ENCODE results near the gene TMEM229A.
"Not testable (repeated sequence)": the region's sequence is repeated elsewhere in the genome, so short reads cannot be mapped to it uniquely, and the experiment has no call there.

Gene TMEM229A

DNA sequence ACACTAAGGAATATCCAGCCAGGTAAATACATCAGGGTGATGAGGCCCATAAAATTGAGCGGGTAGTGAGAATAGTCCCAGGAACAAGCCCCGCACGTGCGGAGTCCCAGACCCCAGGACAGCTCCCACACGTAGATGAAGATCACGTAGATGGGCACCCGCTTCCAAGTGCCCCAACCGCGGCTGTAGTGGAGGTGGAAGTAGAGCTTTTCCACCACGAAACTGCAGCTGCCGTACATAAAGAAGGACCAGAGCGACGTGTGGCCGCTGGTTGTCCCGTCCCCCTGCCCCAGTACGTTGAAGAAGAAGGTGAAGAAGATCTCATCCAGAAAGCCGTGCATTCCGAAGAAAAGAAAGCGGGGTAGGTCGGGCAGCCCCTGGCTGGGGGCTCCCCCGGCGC lies 948 bp downstream of the TMEM229A start:
- no peak for DNase-seq (ENCODE audit: low read depth)

DNA sequence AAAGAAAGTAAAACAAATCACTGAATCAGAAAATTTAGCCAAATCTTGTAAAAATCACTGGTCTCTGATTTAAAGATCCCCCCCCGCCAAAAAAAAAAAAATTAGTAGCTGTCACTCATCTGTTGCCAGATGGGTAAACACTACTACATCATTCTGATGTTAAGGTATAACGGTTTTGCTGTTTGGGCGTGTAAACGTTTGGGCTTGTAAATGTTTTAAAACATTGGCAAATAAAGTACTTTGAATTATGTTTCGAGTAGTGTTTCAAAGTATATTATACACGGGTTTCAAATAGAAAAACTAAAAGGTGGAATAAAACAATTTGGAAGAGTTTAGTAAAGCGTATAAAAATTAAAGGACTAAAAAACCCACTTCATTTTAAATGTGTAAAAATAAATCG lies 1.5 kb downstream of the TMEM229A start:
- no peak for DNase-seq (ENCODE audit: low read depth)

DNA sequence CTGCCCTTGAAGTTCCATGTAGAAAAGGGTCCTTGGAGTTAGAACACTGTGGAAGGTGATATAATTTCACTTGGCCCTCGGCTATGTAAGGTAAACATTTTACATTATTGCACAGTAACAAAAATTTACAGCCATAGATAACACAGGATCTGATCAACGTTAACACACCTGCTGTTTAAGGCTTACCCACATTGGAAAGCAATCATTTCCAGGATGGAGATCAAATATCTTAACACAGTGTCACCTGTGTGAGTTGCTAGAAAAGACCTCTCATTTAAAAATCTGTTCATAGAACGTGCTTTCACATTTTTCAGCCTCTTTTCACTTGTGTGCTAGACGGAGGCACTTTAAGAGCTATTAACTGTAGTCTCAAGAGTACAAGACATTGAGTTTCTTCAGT lies 1.9 kb downstream of the TMEM229A start:
- DNase-seq (ENCODE audit: low read depth), result no peak

DNA sequence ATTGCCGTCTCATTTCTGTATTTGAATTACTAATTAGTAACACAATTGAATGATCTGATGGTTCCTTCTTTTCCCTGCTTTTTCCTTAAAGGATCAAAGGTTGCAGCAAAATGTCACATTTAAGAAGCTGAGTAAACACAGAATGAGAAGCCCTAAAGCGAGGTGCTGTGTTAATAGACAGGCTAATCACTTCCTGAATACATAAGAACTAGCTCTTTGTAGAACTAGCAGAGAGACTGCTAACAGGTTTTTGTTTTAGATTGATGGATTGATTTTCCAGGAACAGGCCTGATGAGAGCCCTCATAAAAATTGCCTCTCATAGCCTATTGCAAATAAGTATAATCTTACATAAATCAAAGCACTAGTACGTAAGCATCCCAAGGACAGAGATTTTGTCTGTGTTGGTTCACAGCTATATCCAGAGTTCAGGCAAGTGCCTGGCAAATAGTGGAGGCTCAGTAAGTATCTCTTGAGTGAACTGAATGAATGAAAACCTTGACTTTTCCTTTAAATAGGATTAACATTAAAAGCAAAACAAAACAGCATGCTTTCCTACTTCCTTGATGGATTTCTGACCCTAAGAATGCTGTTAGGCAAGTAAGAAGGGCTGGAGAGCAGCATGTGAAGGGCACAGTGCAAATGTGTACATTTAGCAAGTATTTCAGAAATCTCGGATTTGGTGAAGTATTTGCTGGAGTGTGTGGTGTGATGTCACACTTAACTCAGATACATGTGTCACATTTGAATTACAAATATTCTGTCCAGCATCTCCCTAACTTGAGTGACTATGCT lies 3.3 kb downstream of the TMEM229A start:
- DNase-seq (ENCODE audit: low read depth), result no peak

DNA sequence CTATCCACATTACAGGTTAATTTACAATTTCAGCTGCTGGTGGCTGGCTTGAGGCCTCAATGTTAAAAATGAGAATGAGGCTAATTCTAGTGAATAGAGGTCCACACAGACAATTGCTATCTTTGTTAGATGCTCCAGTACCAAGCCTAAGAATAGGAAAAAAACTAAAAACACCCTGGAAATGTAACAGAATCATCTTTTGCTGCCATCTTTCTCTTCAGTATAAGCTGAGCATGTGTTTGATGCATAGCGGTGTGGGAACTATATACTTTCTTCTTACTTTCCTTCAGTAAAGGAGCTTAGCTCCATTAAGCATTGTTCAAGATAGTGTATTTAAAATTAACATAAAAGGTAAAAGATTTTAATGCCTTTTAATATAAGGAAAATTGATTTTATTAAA lies 5.6 kb downstream of the TMEM229A start:
- DNase-seq (ENCODE audit: low read depth), result no peak

DNA sequence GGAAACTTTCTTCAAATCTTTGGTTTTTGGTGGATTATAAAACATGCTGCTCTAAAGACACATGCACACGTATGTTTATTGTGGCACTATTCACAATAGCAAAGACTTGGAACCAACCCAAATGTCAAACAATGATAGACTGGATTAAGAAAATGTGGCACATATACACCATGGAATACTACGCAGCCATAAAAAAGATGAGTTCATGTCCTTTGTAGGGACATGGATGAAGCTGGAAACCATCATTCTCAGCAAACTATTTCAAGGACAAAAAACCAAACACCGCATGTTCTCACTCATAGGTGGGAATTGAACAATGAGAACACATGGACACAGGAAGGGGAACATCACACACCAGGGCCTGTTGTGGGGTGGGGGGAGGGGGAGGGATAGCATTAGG lies 8.5 kb downstream of the TMEM229A start:
- not testable (repeated sequence) for DNase-seq (ENCODE audit: low read depth)

DNA sequence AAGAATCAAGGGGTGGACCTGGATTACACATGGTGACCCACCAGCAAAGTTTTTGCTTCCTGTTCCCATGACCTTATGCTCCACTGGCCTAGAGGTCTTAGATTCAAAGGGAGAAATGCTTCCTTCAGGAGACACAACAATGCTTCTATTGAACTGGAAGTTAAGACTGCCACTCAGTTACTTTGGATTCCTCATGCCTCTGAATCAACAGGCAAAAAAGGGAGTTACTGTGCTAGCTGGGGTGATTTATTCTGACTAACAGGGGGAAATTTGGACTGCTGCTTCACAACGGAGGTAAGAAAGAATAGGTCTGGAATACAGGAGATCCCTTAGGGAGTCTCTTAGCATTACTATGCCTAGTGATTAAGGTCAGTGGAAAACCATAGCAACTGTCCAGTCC lies 10.3 kb downstream of the TMEM229A start:
- no peak for DNase-seq (ENCODE audit: low read depth)

DNA sequence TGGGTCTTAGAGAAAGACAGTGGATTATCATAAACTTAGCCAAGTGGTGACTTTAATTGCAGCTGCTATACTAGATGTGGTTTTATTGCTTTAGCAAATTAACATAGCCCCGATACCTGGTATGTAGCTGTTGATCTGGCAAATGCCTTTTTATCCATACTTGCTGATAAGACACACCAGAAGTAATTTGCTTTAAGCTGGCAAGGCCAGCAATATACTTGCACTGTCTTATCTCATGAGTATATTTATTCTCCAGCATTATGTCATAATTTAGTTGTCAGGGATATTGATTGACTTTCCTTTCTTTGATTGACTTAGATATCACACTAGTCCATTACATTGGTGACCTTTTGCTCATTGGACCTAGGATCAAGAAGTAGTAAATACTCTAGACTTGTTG lies 12.8 kb downstream of the TMEM229A start:
- DNase-seq (ENCODE audit: low read depth), result no peak

DNA sequence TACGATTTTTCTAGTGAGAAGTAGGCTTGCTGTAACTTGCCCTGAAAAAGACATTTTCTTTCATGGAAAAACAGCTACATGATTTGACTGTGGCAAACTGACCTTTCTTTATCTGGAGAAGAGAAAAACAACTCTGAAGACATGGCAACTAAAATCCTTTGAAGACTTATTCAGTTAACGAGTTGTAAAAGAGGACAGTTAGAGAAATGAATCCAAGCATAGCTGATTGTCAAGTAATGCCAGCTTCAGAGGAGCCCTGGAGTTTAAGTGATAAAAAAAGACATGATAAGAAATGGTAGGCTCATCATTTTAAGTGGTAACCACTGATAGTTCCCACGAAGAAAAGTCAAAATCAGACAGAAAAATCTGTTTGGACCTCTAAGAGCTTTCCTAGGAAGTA lies 19.6 kb downstream of the TMEM229A start:
- DNase-seq (ENCODE audit: low read depth), result no peak

DNA sequence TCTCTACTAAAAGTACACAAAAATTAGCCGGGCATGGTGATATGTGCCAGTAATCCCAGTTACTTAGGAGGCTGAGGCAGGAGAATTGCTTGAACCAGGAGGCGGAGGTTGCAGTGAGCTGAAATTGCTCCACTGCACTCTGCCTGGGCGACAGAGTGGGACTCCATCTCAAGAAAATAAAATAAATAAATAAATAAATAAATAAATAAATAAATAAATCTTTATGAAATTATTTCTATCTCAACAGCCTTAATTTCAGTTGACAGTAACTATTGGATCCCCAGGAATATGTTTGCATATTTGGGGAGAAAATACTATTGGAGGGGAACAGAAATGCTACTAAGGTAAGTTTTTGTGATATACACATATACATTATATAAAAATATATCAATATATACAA lies 20.0 kb downstream of the TMEM229A start:
- DNase-seq (ENCODE audit: low read depth), result no peak

DNA sequence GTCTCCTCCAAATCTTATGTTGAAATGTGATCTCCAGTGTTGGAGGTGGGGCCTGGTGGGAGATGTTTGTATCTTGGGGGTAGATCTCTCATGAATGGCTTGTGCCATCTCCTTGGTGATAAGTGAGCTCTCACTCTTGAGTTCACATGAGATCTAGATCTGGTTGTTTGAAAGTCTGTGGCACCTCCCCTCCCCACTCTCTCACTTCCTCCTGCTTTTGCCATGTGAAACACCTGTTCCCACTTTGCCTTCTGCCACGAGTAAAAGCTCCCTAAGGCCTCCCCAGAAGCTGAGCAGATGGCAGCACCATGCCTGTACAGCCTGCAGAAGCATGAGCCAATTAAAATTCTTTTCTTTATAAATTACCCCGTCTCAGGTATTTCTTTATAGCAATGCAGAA lies 23.5 kb downstream of the TMEM229A start:
- no peak for DNase-seq (ENCODE audit: low read depth)

DNA sequence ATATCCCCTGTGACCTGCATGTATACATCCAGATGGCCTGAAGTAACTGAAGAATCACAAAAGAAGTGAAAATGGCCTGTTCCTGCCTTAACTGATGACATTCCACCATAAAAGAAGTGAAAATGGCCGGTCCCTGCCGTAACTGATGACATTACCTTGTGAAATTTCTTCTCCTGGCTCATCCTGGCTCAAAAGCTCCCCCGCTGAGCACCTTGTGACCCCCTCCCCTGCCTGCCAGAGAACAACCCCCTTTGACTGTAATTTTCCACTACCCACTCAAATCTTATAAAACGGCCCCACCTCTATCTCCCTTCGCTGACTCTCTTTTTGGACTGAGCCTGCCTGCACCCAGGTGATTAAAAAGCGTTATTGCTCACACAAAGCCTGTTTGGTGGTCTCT lies 24.6 kb downstream of the TMEM229A start:
- not testable (repeated sequence) for DNase-seq (ENCODE audit: low read depth)

DNA sequence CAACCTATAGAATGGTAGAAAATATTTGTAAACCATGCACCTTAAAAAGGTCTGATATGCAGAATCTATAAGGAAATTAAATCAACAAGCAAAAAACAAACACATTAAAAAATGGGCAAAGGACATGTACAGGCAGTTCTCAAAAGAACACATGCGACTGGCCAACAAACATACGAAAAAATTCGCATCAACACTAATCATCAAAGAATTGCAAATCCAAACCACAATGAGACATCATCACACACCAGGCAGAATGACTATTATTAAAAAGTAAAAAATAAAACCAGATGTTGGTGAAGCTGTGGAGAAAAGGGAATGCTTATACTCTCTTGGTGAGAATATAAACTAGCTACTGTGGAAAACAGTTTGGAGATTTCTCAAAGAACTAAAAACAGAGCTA lies 33.2 kb downstream of the TMEM229A start:
- DNase-seq (ENCODE audit: low read depth), result no peak

DNA sequence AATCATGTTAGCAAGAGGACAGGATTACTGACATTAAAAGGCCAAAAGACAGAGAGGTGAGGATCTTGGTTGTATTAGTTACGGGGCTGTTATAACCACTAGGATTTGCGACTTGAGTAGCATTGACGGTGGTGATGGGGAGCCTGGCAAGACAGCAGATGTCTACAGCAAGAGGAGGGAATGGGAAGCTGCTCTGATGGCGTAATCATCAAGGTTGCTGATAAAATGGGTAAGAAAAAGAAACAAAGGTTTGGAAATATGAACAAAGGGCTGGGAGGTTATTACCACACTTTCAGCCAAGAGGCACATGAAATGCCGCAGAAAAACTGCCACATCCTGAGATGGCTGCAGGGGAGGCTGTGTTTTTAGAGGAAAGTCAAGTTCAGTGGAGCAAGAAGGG lies 33.9 kb downstream of the TMEM229A start:
- DNase-seq (ENCODE audit: low read depth), result no peak

DNA sequence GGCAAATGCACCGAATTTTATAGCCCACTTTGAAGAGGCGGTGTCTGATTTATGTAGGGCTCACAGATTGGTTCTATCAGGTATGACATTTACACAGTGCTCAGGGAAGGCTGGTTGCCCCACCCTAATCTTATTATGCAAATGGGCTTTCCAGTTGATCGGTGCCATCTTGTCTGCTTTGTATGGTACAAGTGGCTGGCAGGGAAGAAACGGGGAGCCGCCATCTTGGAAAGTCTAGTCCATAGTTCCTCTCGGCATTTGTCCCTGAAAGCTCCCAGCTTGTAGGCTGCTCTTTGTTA lies 36.6 kb downstream of the TMEM229A start:
- no peak for DNase-seq (ENCODE audit: low read depth)

DNA sequence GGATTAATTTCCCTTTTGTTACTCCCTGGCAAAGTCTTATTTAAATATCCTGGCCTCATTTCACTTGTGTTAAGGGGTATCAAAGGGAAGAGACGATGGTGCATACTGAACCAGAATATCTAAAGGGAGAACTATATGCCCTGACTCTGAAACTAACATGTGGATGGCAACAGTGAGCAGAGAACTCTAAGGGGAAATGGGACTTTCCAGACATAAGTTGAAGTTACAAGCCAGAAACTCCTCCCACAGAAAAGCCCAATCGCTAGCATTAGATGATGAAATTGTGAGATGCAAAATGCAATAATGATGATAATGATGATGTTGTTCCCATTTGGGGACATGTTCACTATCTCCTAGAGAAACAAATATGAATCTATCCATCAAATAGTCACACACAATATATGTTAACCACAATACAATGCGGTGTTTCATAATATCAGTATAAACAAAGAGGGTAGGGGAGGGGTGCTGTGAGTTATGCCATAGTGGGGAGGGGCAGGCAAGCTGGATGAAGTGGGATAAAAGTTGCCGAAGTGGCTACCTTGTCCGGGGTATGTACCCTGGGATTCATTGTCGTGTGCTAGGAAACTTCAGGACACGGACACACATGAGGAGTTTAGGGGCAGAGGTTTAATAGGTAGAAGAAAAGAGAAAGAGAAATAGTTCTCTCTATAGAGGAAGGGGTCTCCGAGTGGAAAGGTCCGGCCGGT lies 37.1 kb downstream of the TMEM229A start:
- no peak for DNase-seq (ENCODE audit: low read depth)

DNA sequence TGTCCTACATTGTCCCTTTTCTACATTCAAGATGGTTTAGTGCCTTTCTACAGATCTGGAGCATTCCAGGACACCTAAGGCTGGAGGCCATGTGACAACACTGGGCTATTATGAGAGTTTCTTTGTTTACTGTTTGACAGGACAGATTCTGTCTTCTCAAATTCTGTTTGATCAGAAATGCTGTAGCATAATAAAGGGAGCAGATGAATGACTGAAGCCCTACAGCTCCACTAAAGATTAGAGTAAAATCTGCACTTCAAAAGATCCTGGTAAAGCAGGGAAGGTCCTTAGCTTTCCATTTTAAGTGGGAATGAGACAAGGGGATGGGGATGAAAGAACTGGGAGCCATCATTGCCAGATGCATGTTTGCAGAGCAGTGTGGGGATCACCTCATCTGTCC lies 38.4 kb downstream of the TMEM229A start:
- DNase-seq (ENCODE audit: low read depth), result no peak

DNA sequence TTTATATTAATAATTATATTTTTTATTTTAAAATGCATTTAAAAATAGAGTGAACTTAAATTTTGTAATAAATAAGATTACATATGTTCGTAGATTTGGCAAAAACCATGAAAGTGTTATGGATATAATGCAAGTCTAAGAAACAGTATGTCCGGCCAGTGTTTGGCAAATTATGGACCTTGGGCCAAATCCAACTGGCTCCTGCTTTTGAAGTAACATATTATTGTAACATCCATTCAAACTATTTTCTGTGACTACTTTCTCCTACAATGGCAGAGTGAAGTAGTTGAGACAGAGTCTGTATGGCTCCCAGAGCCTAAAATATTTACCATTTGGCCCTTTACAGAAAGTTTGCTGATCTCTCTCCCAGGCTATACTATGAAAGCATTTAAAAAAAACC lies 38.9 kb downstream of the TMEM229A start:
- no peak for DNase-seq (ENCODE audit: low read depth)

DNA sequence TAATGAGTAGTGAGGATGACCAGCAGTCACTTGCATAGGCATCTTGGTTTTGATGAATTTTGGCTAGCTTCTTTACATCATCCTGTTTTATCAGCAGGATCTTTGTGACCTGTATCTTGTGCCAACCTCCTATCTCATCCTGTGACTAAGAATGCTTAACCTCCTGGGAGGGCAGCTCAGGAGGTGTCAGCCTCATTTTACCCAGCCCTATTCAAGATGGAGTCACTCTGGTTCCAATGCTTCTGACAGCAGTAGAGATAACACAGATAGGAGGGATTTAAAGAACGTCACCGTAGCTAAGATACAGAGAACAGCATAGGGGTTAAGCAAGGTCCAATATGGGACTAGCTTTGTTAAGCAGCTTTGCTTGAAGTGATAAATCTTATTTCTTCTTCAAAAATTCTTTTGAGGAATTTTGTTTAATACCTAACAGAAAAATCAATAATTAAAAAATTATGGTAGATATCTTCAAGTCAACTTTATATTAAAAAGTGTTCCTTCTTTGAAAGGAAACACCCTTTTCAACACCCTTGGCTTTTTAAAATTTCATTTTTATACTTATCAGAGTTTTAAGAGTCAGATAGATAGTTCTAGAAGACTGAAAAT lies 39.9 kb downstream of the TMEM229A start:
- DNase-seq (ENCODE audit: low read depth), result no peak

DNA sequence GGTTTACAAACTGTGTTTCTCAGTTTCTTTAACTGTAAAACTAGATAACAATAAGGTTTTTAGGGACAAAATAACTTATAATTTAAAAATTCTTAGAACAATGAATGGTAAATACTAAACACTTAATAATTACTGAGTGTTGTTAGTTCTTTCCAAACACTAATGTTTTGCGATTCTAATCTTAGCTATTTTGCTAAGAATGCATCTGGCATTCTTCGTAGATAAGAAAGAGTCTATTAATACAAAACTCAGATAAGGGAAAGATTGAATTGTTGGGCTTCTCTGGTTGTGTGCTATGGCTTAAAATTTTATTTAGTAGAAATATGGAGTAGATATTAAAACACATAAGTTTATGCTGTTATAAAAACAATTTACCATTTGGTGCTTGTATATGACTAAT lies 45.4 kb downstream of the TMEM229A start:
- no peak for DNase-seq (ENCODE audit: low read depth)
